BE2C (cell line): Measurements from ENCODE around the gene DYNC2H1.

Experiments used
- DNase-seq: peaks from one replicate; pipeline ENCODE4 v3.0.0-alpha.2; 2020
- H3K27me3 ChIP-seq: fragments of 250-450 bp; sonication (Bioruptor Pico); 2 replicates; pipeline ENCODE4 v1.5.1; 2020; ENCODE audit warnings: mild to moderate bottlenecking
- H3K36me3 ChIP-seq: fragments of 250-450 bp; sonication (Bioruptor Pico); 2 replicates; pipeline ENCODE4 v1.5.1; 2020; ENCODE audit warnings: mild to moderate bottlenecking
- H3K4me1 ChIP-seq: fragments of 250-450 bp; sonication (Bioruptor Pico); 2 replicates; pipeline ENCODE4 v1.5.1; 2020
- H3K4me3 ChIP-seq: 2 replicates; pipeline ENCODE4 v1.5.1; 2011; ENCODE audit warnings: low read depth, low read length
- H3K9me3 ChIP-seq: fragments of 250-450 bp; sonication (Bioruptor Pico); 2 replicates; pipeline ENCODE4 v1.5.1; 2020
- TF ChIP-seq, protein P1 (sequence below): IDR thresholded peaks from 2 replicates; pipeline ENCODE4 v1.5.1; 2012; ENCODE audit warnings: mild to moderate bottlenecking, low read depth, low read length

The DYNC2H1 gene

DNA sequence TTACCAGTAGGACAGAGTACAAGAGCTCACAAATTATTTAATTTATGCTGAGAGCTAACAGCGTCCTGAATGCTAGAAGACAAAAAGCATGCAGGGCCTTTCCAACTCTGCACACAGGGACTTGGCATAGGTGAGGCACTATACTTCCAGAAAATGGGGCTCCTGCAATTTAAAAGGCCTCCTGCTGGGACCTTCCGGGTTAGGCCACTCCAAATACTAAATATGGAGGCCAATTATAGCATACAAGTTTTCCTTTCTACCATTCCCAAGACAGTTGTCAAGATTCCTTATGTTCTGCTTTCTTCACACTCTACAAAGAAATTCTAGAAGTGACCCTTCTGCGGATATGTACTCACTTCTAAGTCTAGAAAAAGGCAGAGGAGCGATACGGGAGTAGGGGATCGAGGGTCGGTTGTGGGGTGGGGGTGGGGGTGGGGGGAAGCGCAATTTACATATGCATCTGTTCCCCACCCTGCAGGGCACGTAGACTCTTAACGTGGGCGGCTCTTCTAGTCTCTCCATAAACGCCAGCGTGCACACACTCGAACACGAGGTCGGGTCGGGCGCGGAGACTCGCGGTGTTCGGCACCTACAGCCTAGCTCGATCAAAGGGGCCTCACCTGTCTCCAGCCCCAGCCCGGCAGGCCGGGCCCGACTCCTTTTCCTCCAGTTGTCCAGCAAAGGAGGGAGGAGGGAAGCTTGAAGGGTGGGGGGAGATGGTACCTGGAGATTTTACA is 18.0 kb upstream of the DYNC2H1 start:
- Histone ChIP-seq H3K9me3 (no peaks in the 10 kb centered on the region), H3K27me3 (no peaks in the 10 kb centered on the region), H3K4me1 (no peaks in the 10 kb centered on the region), H3K36me3 (peaks cover 24% of the 10 kb centered on the region), H3K4me3 (peak overlapping the region; percentile 95)
- DNase-seq: peak; percentile 62
- TF ChIP-seq, protein P1, sequence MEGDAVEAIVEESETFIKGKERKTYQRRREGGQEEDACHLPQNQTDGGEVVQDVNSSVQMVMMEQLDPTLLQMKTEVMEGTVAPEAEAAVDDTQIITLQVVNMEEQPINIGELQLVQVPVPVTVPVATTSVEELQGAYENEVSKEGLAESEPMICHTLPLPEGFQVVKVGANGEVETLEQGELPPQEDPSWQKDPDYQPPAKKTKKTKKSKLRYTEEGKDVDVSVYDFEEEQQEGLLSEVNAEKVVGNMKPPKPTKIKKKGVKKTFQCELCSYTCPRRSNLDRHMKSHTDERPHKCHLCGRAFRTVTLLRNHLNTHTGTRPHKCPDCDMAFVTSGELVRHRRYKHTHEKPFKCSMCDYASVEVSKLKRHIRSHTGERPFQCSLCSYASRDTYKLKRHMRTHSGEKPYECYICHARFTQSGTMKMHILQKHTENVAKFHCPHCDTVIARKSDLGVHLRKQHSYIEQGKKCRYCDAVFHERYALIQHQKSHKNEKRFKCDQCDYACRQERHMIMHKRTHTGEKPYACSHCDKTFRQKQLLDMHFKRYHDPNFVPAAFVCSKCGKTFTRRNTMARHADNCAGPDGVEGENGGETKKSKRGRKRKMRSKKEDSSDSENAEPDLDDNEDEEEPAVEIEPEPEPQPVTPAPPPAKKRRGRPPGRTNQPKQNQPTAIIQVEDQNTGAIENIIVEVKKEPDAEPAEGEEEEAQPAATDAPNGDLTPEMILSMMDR: no peak

DNA sequence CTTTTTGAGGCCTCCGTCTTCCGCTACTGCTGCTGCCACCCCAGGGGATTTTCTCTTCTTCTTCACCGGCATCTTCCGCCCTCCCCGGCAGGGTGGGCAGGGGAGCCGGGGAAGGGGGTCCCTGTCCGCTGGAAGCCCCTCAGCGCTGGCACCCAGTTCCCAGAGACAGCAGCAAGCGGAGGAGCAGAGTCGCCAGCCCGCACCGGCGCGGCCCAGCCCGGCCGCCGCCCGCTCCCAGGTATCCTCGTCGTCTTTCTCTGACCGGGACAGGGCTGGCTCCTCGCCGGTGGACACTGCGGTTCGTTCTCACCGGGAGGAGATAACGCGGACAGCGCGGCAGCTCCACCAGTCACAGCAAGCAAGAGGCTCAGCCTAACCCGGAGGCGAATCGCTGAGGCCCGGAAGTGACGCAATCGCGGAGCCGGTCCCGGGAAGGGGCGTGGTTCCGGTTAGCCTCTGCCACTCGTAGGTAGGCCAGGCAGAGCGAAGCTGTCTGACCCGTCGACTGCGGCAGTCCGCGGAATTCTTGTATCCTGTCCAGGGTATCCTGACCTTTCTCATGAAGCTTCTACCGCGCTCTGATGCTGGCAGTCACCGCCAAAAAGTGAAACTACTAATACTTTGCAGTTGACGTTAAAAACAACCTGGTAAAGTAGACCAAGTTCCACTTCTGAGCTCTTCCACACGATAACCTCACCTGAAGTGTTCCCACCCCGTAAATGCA is 17.3 kb upstream of the DYNC2H1 start, which contains the start of gene DCUN1D5:
TSS of gene DCUN1D5 (minus strand) at position 360 of the 724 bp plus-strand sequence. CDS start at position 72, 288 bp downstream.
- no peaks in the 10 kb centered on the region for H3K9me3 ChIP-seq
- peak; percentile 97 for DNase-seq
- no peaks in the 10 kb centered on the region for H3K4me1 ChIP-seq
- peak within 1 kb of the TSS; percentile 95 for H3K4me3 ChIP-seq
- H3K36me3 ChIP-seq: peaks cover 21% of the 10 kb centered on the region
- TF ChIP-seq, protein P1: no peak
- no peaks in the 10 kb centered on the region for H3K27me3 ChIP-seq

DNA sequence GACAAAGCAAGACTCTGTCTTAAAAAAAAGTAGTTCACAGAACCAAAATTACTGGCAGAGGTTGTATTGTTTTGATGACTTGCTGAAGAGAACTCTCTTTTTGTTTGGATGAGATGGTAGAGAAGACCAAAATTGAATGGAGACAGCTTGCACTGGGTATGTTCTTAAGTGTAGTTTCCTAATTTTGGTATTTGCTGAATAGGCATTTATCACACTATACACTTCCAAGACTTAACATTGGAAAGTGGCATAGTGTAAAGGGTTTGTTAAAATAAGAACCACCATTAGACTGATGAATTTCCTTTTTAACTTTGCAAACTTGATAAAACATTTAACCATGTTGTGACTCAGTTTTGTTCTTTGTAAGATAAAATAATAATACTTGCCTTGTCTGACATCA is 11.9 kb upstream of the DYNC2H1 start:
- TF ChIP-seq, protein P1: no peak
- Histone ChIP-seq H3K9me3 (no peaks in the 10 kb centered on the region), H3K4me1 (peaks cover 4% of the 10 kb centered on the region; the same call in 1 of the 2 replicates), H3K36me3 (no peaks in the 10 kb centered on the region), H3K4me3 (no peak overlapping the region), H3K27me3 (no peaks in the 10 kb centered on the region)
- no peak for DNase-seq

DNA sequence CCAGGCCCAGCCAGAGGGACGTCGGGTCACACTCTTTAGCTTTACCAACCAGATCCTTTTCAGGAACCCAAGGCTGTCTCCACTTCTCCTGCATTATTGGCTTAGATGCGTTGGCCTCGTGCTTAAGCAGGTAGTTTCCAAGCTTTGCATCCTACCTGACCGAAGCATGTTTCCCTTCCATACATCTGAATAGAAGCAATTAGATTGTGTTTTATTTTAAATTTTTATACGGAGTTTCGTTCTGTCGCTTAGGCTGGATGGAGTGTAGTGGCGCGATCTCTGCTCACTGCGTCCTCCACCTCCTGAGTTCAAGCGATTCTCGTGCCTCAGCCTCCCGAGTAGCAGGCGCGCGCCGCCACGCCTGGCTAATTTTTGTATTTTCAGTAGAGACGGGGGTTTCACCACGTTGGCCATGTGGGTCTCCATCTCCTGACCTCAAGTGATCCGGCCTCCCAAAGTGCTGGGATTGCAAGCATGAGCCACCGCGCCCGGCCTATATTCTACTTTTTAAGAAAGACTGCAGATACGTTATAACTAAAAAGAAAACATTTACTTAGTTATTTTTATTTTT is 677 bp downstream of the DYNC2H1 start:
- H3K4me1 ChIP-seq: no peaks in the 10 kb centered on the region
- no peaks in the 10 kb centered on the region for H3K27me3 ChIP-seq
- TF ChIP-seq, protein P1: no peak
- peak; percentile 18 for DNase-seq
- no peaks in the 10 kb centered on the region; the same call in 1 of the 2 replicates for H3K36me3 ChIP-seq
- H3K9me3 ChIP-seq: no peaks in the 10 kb centered on the region
- peak overlapping the region; percentile 99 for H3K4me3 ChIP-seq

DNA sequence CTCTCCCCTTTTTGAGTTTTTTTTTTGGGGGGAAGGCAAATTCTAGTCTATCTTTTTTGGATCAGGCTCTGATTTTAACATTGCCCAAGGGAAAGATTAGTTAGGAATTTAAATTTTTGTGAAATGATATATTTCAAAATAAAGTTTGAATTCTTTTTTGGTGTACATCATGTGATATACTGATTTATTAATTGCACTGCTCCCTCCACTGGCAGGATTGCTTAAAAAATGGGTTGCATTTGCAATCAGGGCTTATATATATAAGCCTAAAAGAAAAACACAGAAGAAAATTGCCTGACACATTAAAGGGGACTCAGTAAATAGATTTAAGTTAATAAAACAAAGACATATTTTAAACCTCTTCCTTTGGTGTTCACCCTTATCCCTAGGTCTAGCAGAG is 1.2 kb downstream of the DYNC2H1 start:
- TF ChIP-seq, protein P1: peak; percentile 41
- no peak for DNase-seq
- no peaks in the 10 kb centered on the region; the same call in 1 of the 2 replicates for H3K36me3 ChIP-seq
- H3K4me1 ChIP-seq: no peaks in the 10 kb centered on the region
- no peaks in the 10 kb centered on the region for H3K27me3 ChIP-seq
- H3K9me3 ChIP-seq: no peaks in the 10 kb centered on the region
- peak overlapping the region; percentile 99 for H3K4me3 ChIP-seq
